ENCODE data around the gene IL34. TPM values are rescaled to one million over a fixed set of nuclear protein-coding genes. Genes with fewer than 3 reads are reported as not detected.

IL34 gene
- total RNA-seq, 1 donor from 2014 or later = 0.47 TPM

DNA sequence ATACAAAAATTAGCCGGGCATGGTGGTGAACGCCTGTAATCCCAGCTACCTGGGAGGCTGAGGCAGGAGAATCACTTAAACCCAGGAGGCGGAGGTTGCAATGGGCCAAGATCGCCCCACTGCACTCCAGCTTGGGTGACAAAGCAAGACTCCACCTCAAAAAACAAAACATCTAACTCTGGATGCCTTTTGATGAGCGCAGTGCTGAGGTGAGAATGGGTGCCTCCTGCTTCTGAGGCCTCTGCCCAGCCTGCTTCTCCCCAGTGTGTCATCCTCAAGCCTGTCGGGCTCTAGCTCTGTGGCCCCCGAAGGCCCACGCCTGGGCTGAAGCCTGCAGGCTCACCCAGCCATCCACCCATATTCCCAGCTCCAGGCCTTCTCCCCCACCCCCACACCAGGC, 50.0 kb downstream of the IL34 start:
- DNase-seq (ENCODE audit: low read depth, low spot score) = no peak
- H3K9me3 Mint-ChIP-seq = no peaks in the 10 kb centered on the region
- H3K4me1 Mint-ChIP-seq = peaks cover 40% of the 10 kb centered on the region
- H3K4me3 Mint-ChIP-seq = no peak overlapping the region
- TF ChIP-seq, protein P1, sequence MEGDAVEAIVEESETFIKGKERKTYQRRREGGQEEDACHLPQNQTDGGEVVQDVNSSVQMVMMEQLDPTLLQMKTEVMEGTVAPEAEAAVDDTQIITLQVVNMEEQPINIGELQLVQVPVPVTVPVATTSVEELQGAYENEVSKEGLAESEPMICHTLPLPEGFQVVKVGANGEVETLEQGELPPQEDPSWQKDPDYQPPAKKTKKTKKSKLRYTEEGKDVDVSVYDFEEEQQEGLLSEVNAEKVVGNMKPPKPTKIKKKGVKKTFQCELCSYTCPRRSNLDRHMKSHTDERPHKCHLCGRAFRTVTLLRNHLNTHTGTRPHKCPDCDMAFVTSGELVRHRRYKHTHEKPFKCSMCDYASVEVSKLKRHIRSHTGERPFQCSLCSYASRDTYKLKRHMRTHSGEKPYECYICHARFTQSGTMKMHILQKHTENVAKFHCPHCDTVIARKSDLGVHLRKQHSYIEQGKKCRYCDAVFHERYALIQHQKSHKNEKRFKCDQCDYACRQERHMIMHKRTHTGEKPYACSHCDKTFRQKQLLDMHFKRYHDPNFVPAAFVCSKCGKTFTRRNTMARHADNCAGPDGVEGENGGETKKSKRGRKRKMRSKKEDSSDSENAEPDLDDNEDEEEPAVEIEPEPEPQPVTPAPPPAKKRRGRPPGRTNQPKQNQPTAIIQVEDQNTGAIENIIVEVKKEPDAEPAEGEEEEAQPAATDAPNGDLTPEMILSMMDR (conservative IDR thresholded peaks at IDR 0.05) = no peak
- no peak overlapping the region for H3K27ac Mint-ChIP-seq (ENCODE audit: unreplicated experiment)
- H3K27me3 Mint-ChIP-seq (ENCODE audit: low read depth) = no peaks in the 10 kb centered on the region
- H3K36me3 Mint-ChIP-seq (ENCODE audit: low read depth) = peaks cover 4% of the 10 kb centered on the region

DNA sequence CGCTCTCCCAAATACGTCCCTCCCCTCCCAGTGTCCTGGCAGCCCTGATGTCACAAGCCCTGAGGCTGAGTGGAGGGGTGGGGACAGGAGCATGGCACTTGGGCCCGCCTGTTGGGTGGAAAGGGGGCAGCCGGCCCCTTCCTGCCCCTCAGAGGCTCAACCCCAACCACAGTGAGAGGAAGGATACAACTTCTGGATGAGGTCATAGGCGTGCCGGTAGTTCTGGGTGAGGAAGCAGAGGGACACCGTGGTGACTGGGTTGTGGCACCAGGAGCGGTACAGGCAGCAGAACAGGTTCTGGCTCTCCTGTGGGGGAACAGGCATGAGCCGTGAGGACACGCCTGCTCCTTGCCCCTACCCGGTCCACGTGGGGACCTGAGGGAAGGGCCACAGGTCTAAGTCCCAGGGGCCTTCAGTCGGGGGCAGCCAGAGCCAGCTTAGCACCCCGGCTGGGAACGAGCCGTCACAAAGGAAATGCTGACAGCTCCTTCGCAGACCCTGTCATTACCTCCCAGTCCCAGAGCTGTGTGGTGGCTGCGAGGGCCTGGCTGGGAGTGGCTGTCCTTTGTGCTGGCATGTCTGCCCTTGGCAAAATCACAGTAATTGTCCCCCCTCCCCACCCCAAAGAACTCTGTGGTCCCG, 50.7 kb downstream of the IL34 start:
- TF ChIP-seq, protein P1 (conservative IDR thresholded peaks at IDR 0.05) = no peak
- H3K4me1 Mint-ChIP-seq = peaks cover 38% of the 10 kb centered on the region
- no peak overlapping the region for H3K27ac Mint-ChIP-seq (ENCODE audit: unreplicated experiment)
- H3K4me3 Mint-ChIP-seq = no peak overlapping the region
- H3K36me3 Mint-ChIP-seq (ENCODE audit: low read depth) = peaks cover 4% of the 10 kb centered on the region
- H3K27me3 Mint-ChIP-seq (ENCODE audit: low read depth) = no peaks in the 10 kb centered on the region
- DNase-seq (ENCODE audit: low read depth, low spot score) = no peak
- H3K9me3 Mint-ChIP-seq = no peaks in the 10 kb centered on the region

DNA sequence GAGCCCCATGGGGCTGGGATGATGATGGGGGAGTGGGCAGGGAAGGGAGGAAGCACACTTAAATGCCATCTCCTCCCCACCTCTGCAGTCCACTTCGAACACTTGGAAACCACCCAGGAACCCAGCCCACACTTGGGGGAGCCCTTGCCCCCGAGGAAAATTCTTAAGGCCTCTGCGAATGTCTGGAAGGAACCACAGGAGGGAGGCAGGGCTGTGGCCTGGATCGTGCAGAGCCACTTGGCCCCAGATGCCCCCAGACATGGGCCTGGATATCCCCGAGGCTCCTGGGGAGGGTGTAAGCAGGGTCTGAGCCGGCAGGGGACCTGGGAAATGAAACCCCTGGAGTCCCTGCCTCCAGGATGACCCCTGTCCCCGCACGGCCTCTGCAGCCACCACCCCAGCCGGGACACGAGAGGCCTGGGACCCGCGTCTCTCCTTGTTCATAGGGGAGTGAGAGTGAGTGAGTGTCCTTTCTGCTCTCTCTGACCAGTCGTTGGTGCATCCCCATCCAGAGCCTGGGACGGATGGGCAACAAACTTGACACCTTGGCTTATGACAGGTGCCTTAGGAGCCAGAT, 51.3 kb downstream of the IL34 start:
- Mint-ChIP-seq H3K36me3 (ENCODE audit: low read depth) (peaks cover 4% of the 10 kb centered on the region), H3K4me1 (peaks cover 37% of the 10 kb centered on the region), H3K9me3 (no peaks in the 10 kb centered on the region), H3K27me3 (ENCODE audit: low read depth) (no peaks in the 10 kb centered on the region), H3K27ac (ENCODE audit: unreplicated experiment) (peak overlapping the region; percentile 75), H3K4me3 (no peak overlapping the region)
- TF ChIP-seq, protein P1 (conservative IDR thresholded peaks at IDR 0.05) = no peak
- DNase-seq (ENCODE audit: low read depth, low spot score) = no peak

DNA sequence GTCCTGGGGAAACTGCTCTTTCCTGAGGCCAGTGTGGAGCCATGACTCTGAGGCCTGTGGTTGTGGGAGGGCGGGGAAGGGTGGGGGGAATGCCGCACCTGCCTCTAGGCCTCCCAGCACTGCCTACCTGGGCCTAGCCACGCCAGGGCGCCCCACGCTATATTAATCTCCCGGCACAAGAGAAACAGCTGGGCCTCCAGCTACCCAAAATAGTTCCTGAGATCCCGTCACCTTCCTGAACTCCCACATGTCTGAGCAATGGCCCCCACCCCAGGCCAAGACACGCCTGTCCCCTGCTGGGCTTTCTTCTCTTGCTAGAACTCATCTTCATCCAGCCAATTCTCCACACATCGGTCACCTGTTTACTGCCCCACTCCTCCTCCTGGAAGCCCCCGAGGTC, 52.5 kb downstream of the IL34 start:
- peaks cover 40% of the 10 kb centered on the region for H3K4me1 Mint-ChIP-seq
- H3K4me3 Mint-ChIP-seq = no peak overlapping the region

DNA sequence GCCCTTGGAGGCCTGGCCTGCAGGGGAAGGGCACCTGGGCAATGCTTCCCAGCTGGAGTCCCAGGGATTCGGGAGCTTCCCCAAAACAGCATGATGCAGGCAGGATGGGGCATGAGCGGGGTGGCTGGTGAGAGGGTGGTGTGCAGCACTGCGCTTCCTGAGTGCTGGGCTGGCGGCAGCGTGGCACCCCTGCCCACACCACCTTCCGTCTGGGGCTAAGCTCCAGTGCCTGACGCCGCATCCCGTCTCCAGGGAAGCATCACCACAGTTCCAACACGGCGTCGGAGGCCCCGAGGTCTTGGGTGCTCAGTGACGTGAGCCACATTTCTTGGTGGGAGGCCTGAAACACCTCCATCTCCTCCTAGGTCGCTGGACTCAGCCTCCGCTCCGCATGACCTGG, 53.3 kb downstream of the IL34 start:
- peaks cover 4% of the 10 kb centered on the region for H3K36me3 Mint-ChIP-seq (ENCODE audit: low read depth)
- TF ChIP-seq, protein P1 (conservative IDR thresholded peaks at IDR 0.05) = no peak
- DNase-seq (ENCODE audit: low read depth, low spot score) = no peak
- peaks cover 35% of the 10 kb centered on the region for H3K4me1 Mint-ChIP-seq
- H3K27ac Mint-ChIP-seq (ENCODE audit: unreplicated experiment) = peak overlapping the region; percentile 62
- no peak overlapping the region for H3K4me3 Mint-ChIP-seq
- no peaks in the 10 kb centered on the region for H3K9me3 Mint-ChIP-seq
- no peaks in the 10 kb centered on the region for H3K27me3 Mint-ChIP-seq (ENCODE audit: low read depth)

More for the DNA sequence above, 52.5 kb downstream of the IL34 start:
- H3K36me3 Mint-ChIP-seq (ENCODE audit: low read depth) = peaks cover 4% of the 10 kb centered on the region
- H3K27ac Mint-ChIP-seq (ENCODE audit: unreplicated experiment) = peak overlapping the region; percentile 62
- no peak for DNase-seq (ENCODE audit: low read depth, low spot score)
- TF ChIP-seq, protein P1 (conservative IDR thresholded peaks at IDR 0.05) = no peak
- H3K27me3 Mint-ChIP-seq (ENCODE audit: low read depth) = no peaks in the 10 kb centered on the region
- no peaks in the 10 kb centered on the region for H3K9me3 Mint-ChIP-seq

Measured in neural crest cell (in vitro differentiated cells).